ENCODE measurements around the gene RMND5B.
A peak's percentile ranks its signal among the peaks of the same experiment; 100 is the strongest.
"Not testable (repeated sequence)": the region's sequence is repeated elsewhere in the genome, so short reads cannot be mapped to it uniquely, and the experiment has no call there.

RMND5B gene

DNA sequence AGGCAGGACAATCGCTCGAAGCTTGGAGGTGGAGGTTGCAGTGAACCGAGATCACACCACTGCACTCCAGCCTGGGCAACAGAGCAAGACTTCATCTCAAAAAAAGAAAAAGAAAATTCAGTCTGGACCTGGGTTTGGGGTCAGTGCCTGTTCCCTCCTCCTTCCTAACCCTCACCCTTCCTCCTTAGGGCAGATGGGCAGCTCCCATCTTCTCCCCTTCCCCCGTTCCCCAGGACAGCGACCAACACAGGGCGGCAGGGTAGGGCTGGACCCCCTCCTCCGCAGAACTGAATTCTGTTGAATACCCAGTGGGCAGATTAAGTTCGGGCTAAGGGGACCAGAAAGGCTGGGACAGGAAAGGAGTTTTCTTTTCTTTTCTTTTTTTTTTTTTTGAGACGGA is 1.5 kb upstream of the RMND5B start:
- no peak for FAIRE-seq
- no peak for DNase-seq (ENCODE audit: insufficient read length, low spot score)

DNA sequence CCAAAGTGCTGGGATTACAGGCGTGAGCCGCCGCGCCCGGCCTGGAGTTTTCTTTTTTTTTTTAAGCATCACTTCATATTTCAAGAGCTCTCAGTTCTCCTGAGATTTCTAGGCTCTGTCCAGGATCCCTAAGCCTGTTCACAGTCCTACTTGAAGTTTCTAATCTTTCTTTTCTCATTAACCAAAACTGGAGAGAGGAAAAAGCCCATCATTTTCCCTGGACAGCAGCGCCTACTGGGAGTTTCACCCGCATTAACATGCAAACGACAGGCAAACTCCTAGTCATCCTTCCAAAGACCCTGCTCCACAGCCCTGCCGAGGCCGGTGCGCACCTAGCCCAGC is 609 bp upstream of the RMND5B start:
- FAIRE-seq: peak; percentile 48
- DNase-seq (ENCODE audit: insufficient read length, low spot score): not testable (repeated sequence)

DNA sequence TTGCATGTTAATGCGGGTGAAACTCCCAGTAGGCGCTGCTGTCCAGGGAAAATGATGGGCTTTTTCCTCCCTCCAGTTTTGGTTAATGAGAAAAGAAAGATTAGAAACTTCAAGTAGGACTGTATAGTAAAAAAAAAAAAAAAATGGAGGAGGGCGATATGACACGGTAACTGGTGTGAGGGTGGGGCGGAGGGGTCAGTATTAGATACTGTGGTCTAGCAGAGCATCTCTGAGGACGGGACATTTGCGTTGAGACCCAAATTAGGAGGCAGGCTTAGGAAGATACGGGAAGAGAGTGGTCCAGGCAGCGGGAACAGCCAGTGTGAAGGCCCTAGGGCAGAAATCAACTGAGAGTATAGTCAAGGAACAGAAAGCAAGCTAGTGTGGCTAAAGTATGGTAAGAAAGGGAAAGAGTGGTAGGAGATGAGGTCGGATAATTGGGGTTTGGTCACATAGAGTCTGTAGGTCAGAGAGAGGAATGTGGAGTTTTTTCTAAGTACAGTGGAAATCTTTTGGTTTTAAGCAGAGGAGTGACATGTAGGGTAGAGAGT is 707 bp downstream of the RMND5B start:
- FAIRE-seq: peak; percentile 21
- DNase-seq (ENCODE audit: insufficient read length, low spot score): no peak

DNA sequence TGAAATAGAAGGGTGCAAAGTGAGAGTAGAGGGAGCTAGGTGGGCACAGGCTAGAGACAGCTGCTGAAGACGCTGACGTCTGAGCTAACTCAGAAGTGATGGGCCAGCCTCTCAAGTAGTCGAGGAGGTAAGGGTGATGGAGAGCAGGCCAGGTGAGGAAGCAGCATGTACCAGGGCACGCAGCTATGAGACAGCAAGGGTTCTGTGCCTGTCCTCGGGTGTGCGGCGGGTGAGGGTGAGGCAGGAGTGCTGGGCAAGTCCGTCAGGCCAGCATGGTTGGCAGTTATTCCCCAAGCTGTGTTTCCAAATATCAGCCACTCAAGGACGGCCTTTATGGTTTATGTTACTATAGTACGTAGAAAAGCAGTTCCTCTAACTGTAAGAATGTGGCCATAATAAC is 6.2 kb downstream of the RMND5B start:
- DNase-seq (ENCODE audit: insufficient read length, low spot score) (no peak), FAIRE-seq (no peak)

DNA sequence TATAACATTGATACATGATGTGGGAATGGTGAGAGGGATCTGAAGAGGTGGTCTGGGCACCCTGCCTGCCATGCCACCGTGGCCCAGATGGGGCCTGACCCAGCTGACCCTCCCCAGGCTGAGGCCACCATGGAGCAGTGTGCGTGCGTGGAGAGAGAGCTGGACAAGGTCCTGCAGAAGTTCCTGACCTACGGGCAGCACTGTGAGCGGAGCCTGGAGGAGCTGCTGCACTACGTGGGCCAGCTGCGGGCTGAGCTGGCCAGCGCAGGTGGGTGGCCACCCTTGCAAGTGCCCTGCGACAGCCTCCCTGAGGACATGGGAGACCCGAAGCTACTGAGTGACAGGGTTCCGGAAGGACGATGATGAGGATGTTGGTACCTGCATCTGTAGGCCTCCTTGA is 7.2 kb downstream of the RMND5B start:
- DNase-seq (ENCODE audit: insufficient read length, low spot score) (no peak), FAIRE-seq (no peak)

DNA sequence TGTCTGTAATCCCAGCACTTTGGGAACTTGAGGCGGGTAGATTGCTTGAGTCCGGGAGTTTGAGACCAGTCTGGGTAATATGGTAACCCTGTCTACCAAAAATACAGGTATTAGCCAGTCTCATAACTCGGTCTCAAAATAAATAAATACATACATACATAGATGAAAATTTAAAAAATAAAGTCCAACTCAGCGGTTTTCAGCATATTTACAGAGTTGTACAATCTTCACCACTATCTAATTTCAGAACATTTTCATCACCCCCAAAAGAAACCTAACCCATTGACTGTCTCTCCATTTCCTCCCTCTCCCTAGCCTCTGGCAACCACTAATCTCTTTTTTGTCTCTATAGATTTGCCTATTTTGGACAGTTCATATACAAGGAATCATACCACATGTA is 10.7 kb downstream of the RMND5B start:
- FAIRE-seq (no peak), DNase-seq (ENCODE audit: insufficient read length, low spot score) (no peak)

DNA sequence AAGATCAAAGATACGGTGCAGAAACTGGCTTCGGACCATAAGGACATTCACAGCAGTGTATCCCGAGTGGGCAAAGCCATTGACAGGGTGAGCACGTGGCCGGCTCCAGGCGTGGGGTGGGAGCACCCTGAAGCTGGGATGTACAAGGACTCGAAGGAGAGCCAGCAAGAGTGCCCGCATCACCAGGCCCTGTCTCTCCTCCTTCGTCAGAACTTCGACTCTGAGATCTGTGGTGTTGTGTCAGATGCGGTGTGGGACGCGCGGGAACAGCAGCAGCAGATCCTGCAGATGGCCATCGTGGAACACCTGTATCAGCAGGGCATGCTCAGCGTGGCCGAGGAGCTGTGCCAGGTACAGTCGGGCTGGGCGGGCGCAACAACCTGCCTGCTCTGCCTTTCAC is 11.8 kb downstream of the RMND5B start:
- FAIRE-seq: no peak
- no peak for DNase-seq (ENCODE audit: insufficient read length, low spot score)

DNA sequence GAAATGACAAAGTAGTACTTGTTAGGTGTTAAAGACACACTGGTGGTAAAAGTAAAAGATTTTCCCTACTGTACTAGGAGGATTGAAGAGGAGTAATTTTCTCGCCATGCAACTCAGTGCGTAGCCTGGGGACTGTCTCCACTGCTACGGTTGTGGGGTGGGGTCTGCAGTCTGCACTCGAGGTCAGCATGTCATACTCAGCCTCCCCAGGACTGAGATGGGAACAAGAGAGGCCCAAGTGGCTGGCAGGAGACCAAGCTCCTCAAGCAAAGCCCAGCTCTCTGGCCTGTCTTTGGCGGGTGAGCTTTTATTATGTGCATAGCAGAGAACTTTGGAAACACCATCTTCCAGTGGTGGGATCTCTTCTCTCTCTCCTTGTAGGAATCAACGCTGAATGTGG is 12.4 kb downstream of the RMND5B start:
- FAIRE-seq (no peak), DNase-seq (ENCODE audit: insufficient read length, low spot score) (no peak)

DNA sequence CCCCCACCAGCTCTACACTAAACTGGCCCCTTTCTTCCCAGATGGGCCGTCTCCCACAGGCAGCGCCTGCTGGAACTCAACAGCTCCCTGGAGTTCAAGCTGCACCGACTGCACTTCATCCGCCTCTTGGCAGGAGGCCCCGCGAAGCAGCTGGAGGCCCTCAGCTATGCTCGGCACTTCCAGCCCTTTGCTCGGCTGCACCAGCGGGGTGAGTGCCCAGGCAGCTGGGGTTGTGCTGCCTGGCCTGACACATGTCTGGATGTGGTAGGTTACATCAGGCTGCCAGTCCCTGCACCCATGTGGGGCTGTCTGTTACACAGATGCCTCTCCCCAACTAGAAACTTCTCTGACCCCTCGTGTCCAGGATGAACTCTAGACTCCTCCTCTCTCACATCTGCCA is 13.1 kb downstream of the RMND5B start:
- no peak for FAIRE-seq

DNA sequence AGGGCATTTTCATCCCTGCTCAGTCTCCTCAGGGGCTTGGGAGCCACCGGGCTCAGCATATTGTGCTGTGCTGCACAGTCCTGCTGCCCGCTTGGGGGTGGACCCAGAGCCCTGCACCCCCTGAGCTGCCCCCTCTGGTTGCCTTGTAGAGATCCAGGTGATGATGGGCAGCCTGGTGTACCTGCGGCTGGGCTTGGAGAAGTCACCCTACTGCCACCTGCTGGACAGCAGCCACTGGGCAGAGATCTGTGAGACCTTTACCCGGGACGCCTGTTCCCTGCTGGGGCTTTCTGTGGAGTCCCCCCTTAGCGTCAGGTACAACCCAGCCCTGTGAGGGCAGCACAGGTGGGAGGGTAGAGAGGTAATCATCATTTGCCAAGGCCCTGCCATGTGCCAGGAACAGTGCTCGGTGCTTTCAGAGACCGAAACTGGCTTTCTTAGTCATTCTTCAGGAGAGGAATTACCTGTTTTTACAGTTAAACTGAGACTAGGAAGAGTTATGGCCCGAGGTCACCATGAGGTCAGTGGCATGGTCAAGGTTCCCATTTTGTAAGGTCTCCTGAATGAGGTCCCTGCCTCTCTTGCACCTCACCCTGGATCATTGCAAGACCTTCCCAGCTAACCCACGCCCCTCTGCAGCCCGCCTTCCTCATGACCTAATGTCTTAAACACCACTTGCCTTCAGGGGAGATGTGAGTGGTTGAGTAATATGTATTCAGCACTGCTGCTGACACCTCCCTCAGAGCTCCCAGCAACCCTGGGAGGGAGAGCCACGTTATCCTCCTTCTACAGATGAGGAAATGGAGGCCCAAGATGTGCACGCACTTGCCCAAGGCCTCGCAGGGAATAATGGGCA is 15.4 kb downstream of the RMND5B start:
- FAIRE-seq (peak; percentile 81), DNase-seq (ENCODE audit: insufficient read length, low spot score) (peak; percentile 54)

More for the DNA sequence above, 13.1 kb downstream of the RMND5B start:
- no peak for DNase-seq (ENCODE audit: insufficient read length, low spot score)

DNA sequence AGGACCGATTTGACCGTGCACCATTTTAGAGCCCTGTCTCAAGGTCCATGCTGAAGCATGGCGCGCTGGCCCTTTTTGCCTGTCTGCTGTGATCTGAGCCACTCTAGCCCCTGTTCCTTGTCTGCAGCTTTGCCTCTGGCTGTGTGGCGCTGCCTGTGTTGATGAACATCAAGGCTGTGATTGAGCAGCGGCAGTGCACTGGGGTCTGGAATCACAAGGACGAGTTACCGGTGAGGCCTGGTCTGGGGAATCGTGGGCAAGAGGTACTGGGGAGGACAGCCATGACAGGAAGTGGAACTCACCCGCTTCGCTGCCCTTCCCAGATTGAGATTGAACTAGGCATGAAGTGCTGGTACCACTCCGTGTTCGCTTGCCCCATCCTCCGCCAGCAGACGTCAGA is 16.6 kb downstream of the RMND5B start:
- no peak for DNase-seq (ENCODE audit: insufficient read length, low spot score)
- no peak for FAIRE-seq

DNA sequence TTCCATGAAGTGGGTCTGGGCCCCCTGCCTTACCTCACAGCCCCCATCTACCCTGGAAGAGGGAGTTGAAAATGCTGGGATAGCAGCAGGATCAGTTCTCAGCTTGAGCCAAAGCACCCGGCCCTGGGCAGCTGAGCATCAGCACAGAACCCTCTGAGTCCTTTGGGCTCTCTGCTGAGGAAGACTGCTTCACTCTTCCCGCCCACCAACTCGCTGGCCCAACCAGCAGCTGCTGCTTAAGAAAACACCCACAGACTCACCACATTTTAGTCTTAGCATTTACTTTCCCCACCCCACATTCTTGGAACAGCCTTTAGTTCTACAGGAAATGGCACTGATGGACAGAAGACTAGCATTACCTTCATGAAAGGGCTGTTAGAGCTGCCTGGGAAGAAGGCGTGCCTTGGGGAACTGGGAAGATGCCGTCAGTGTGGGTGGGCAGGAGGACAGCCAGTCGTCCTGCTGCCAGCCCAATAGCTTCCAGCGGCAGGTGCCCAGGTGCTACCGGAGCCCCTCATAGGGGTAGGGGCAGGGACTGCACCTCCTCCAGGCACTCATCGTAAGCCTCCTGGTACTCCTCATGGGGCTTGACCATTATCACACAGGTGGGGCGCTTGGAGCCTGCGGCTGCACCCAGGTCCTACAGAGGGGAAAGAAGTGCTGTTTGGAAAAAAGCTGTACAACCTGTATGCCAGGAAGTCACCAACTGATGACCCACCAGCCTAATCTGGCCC is 18.6 kb downstream of the RMND5B start:
- DNase-seq (ENCODE audit: insufficient read length, low spot score) (no peak), FAIRE-seq (no peak)

DNA sequence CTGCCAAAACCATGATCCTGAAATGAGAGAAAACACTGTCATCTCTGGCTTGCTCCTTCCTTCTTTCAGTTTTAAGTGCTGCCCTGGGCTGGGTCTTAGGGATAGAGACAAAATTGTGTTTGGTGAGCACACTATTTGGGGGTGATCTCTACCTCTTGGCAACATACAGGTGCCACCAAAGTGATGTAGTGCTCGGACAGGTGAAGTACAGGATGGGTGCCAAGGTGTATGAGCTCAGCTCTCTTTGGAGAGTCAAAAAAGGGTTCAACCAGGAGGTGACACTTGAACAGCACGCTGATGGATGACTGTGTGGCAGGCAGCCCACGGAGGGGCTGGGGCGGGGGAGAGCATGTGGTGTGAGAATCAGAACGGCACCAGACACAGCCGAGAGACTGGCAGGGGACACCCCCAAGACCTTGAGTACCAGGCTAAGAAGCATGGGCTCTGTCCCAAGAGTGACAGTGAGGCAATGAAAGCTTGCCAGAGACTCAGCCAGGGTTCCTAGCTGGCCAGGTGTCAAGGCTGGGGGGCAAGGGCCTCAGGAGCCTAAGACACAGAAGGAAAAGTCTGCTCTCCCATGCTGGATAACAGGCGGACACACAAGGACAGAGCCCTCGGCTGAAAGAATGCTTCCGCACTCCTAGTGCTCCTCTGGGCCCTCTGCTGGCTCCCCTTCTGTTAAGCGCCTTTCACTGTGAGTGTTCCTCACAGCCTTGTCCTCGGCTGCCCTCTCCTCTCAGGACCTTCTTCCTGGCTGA is 20.3 kb downstream of the RMND5B start:
- no peak for DNase-seq (ENCODE audit: insufficient read length, low spot score)

DNA sequence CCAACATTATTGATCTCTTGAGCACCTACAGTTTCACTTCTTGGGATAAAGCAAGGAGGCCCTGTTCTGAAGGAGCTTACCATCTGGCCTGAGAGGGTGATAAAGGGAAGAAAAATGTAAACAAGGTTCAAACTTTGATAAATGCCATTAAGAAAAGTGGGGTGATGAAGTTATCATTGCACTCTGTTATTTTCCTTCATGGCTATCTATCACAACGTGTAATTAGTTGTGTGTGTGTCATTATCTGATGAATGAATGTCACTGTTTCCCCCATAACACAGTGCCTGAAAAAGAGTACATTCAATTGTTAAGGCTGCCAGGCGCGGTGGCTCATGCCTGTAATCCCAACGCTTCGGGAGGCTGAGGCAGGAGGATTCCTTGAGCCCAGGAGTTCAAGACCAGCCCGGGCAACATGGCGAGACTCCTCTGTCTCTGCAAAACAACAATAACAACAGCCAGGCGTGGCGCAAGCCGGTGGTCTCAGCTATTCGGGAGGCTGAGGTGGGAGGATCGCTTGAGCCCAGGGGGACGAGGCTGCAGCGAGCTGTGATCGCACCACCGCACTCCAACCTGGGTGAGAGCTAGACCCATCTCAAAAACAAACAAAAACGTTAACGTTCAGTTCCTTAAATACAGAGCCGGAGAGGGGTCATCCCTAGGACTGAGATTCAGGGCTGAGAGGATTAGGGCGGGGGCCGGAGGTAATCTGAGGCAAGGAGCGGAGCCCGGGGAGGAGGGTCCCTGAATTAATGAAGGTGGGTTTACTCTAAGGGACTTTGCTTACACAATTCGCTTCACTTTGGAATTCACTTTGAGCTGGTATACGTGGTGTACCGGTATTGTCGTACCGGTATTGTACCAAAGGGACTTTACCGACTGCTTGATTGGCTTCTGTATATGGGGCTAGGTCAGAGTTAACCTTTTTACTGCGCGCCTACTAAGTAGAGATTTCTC is 22.0 kb downstream of the RMND5B start:
- DNase-seq (ENCODE audit: insufficient read length, low spot score) (no peak), FAIRE-seq (peak; percentile 66)

More for the DNA sequence above, 20.3 kb downstream of the RMND5B start:
- no peak for FAIRE-seq

DNA sequence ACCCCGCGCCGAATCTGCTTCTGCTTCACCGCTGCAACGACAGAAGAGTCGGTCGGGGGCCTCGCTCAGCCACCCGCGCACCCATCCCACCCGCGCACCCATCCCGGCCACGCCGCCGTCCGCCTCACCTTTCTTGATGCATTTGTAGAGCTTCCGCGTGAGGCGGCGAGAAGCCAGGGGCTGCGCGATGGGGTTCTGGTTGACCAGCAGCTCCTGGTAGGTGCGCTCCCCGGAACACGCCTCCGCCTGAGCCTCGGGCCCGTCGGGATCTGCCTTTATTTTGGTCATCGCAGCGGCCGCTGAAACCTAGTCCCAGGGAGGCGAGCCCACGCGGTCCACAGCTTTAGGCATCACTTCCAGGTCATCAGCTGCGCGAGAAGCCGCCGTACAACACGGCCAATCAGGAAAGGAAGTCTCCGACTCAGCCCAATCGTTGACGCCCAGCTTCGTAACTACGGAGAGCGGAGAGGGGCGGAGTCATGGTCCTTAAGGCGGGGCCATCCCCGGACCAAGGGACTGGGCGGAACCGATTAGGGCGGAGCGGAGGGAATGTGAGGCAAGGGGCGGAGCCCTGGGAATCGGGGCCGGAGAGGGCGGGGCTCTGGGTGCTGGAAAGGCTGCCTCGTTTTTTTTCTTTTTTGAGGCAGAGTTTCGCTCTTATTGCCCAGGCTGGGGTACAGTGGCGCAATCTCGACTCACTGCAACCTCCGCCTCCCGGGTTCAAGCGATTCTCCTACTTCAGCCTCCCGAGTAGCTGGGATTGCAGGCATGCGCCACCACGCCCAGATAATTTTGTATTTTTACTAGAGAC is 22.9 kb downstream of the RMND5B start, which contains the start of gene NHP2:
Gene NHP2 (minus strand): TSS at position 356 of the 811 bp plus-strand sequence. CDS start 68 bp downstream, at position 288.
- FAIRE-seq (peak; percentile 99), DNase-seq (ENCODE audit: insufficient read length, low spot score) (peak; percentile 91)

DNA sequence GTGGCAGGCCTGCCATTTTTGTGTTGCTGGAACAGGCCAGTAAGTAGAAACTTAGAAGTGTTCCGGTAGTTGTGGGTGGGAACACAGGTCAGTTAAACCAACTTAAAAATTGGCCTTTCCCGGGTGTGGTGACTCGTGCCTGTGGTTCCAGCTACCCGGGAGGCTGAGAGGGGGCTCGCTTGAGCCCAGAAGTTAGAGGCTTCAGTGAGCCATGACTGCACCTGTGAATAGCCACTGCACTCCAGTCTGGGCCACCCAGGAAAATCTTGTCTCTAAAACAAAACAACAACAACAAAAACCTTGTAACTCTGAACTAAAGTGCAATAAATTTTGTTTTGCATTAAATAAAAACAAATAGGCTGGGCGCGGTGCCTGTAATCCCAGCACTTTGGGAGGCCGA is 24.3 kb downstream of the RMND5B start:
- DNase-seq (ENCODE audit: insufficient read length, low spot score) (no peak), FAIRE-seq (no peak)

DNA sequence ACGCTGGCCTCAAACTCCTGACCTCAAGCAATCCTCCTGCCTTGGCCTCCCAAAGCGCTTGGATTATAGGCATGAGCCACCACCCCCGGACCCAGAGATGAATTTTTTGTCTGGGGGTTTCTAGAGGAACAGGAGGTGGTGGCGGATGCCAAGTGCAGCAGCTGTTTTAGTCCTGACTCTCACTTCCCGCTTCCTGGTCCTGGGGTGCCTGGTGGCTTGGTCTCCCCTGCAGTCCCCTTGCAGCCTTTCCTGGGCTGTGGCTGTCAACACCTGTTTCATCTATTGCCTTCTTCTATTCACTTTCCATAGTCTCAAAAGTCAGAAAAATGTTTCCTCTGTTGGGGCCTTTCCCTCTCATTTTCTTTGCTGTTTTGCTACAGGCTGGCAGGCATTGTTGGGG is 29.4 kb downstream of the RMND5B start:
- FAIRE-seq (no peak), DNase-seq (ENCODE audit: insufficient read length, low spot score) (no peak)

DNA sequence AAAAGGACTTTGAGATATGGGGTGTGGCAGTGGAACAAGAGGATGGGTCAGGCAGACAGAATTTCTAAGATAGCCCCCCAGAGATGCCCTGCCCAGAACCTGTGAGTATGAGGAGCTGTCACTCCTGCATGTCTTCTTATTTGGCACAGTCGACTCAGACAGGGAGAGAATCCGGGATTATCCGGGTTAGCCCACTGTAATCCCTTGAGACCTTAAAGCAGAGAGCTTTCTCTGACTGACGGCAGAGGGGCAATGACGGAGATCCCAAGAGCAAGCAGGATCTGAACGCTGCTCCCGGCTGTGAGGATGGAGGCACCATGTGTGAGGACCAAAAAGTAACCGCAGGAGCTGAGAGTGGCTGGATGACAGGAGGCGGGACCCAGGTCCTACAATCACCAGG is 31.7 kb downstream of the RMND5B start:
- FAIRE-seq: no peak
- no peak for DNase-seq (ENCODE audit: insufficient read length, low spot score)

Data from GM19239 (cell line).